ENCODE results near the gene CDC25C.

Gene CDC25C

GRCh38 chr5:138331449-138332368, at the start of gene CDC25C:
Gene CDC25C, minus strand, starts transcription at chr5:138331804. Its CDS starts 624 bp downstream, at chr5:138331180.
- peak; percentile 98 for DNase-seq

- DNase-seq = no peak
These were observed 41.0 kb upstream of the CDC25C start for GRCh38 chr5:138372653-138373052.

- no peak for DNase-seq
These were observed 40.6 kb upstream of the CDC25C start for GRCh38 chr5:138372225-138372624.

GRCh38 chr5:138371454-138371853, 39.9 kb upstream of the CDC25C start:
- DNase-seq = no peak

- no peak for DNase-seq
These were observed 38.9 kb upstream of the CDC25C start for GRCh38 chr5:138370537-138370936.

GRCh38 chr5:138369706-138370105, 38.1 kb upstream of the CDC25C start:
- DNase-seq = no peak

- DNase-seq = no peak
These were observed 37.7 kb upstream of the CDC25C start for GRCh38 chr5:138369261-138369660.

GRCh38 chr5:138366632-138367382, 35.2 kb upstream of the CDC25C start:
- no peak for DNase-seq

- DNase-seq = no peak
These were observed 33.0 kb upstream of the CDC25C start for GRCh38 chr5:138364576-138364975.

GRCh38 chr5:138360941-138361452, 29.4 kb upstream of the CDC25C start:
- DNase-seq = no peak

- no peak for DNase-seq
These were observed 28.0 kb upstream of the CDC25C start for GRCh38 chr5:138359621-138360020.

GRCh38 chr5:138354926-138355378, 23.3 kb upstream of the CDC25C start:
- DNase-seq = peak; percentile 53

- no peak for DNase-seq
These were observed 22.8 kb upstream of the CDC25C start for GRCh38 chr5:138354387-138354786.

GRCh38 chr5:138353560-138354080, 22.0 kb upstream of the CDC25C start:
- no peak for DNase-seq

GRCh38 chr5:138352722-138353559, 21.3 kb upstream of the CDC25C start:
- DNase-seq = peak; percentile 72

- DNase-seq = peak; percentile 92
These were observed 20.6 kb upstream of the CDC25C start, which contains the start of gene KDM3B for GRCh38 chr5:138352071-138352721. Gene KDM3B, plus strand, starts transcription at chr5:138352685. Its CDS starts 111 bp downstream, at chr5:138352796.

- no peak for DNase-seq
These were observed 19.9 kb upstream of the CDC25C start for GRCh38 chr5:138351517-138351916.

GRCh38 chr5:138351056-138351455, 19.5 kb upstream of the CDC25C start:
- no peak for DNase-seq

GRCh38 chr5:138350563-138350890, 18.9 kb upstream of the CDC25C start:
- DNase-seq = no peak

GRCh38 chr5:138349852-138350562, 18.4 kb upstream of the CDC25C start:
- no peak for DNase-seq

- DNase-seq = no peak
These were observed 15.3 kb upstream of the CDC25C start for GRCh38 chr5:138346889-138347288.
